ENCODE measurements around the gene CPED1. TPM values are rescaled to one million over a fixed set of nuclear protein-coding genes. Genes with fewer than 3 reads are reported as not detected.
A peak's percentile ranks its signal among the peaks of the same experiment; 100 is the strongest.

Gene CPED1
- 10 to 100 TPM in 2 of 4 donors, 1 to 10 TPM in 2; 7.4 to 19.6 (median 11.4) TPM for total RNA-seq

GRCh38 chr7:120988591-120989256 lies at the start of gene CPED1:
TSS of gene CPED1 (plus strand) at chr7:120988711. CDS start at chr7:120989622, 911 bp downstream.
- Histone ChIP-seq H3K27ac (peak within 1 kb of the TSS; percentile 46 to 87 (median 74)), H3K4me1 (peaks cover 0 to 4% of the 10 kb centered on the region in 2 donors), H3K4me3 (replicated peaks in 1 of 3) (peak within 1 kb of the TSS; percentile 3 to 26 (median 22)), H3K9me3 (no peaks in the 10 kb centered on the region), H3K27me3 (no peaks in the 10 kb centered on the region), H3K36me3 (no peaks in the 10 kb centered on the region)
- WGBS, 2 donors, result 3 to 5% methylated on average over 21 to 27 of the region's 27 CpGs
- TF ChIP-seq CTCF (IDR thresholded peaks at IDR 0.05) (no peak), POLR2A (IDR thresholded peaks at IDR 0.05) (peak in 1 of 2 donors; percentile 37)
- intact Hi-C loops (cut with DNase I), result loop anchor here (5.0 kb wide), 2 partner anchors 94 to 119 kb away; no protein-coding TSS in a partner anchor
- peak; percentile 53 to 60 for DNase-seq

GRCh38 chr7:120939345-120939744 lies 49.2 kb upstream of the CPED1 start:
- WGBS, 2 donors, result 79 to 95% methylated on average over 3 of the region's 3 CpGs
- H3K4me3 ChIP-seq (replicated peaks in 1 of 3), result no peak overlapping the region
- no peak overlapping the region for H3K27ac ChIP-seq
- H3K36me3 ChIP-seq, result no peaks in the 10 kb centered on the region
- no peaks in the 10 kb centered on the region for H3K27me3 ChIP-seq
- no peak for DNase-seq
- intact Hi-C loops (cut with DNase I), result loop anchor here (5.0 kb wide), 1 partner anchor 137 kb away; no protein-coding TSS in a partner anchor
- TF ChIP-seq POLR2A (IDR thresholded peaks at IDR 0.05) (no peak), CTCF (IDR thresholded peaks at IDR 0.05) (no peak)
- no peaks in the 10 kb centered on the region for H3K9me3 ChIP-seq
- peaks cover 0 to 4% of the 10 kb centered on the region in 2 donors for H3K4me1 ChIP-seq

GRCh38 chr7:120941064-120941463 lies 47.4 kb upstream of the CPED1 start:
- TF ChIP-seq CTCF (IDR thresholded peaks at IDR 0.05) (peak in 4 of 6 experiments; percentile 9 to 68 (median 52)), POLR2A (IDR thresholded peaks at IDR 0.05) (no peak)
- Histone ChIP-seq H3K9me3 (no peaks in the 10 kb centered on the region), H3K36me3 (no peaks in the 10 kb centered on the region), H3K27me3 (no peaks in the 10 kb centered on the region), H3K4me1 (peaks cover 0 to 4% of the 10 kb centered on the region in 2 donors), H3K4me3 (replicated peaks in 1 of 3) (no peak overlapping the region), H3K27ac (peak overlapping the region in 1 of 3 donors; percentile 8)
- DNase-seq, result no peak
- WGBS, 2 donors, result 6 to 12% methylated on average over 1 of the region's 1 CpG
- intact Hi-C loops (cut with DNase I), result loop anchor here (10.0 kb wide), 1 partner anchor 86 kb away; the partner anchor contains the start of gene TSPAN12

GRCh38 chr7:120941856-120942255 lies 46.7 kb upstream of the CPED1 start:
- intact Hi-C loops (cut with DNase I), result loop anchor here (10.0 kb wide), 1 partner anchor 87 kb away; the partner anchor contains the start of gene TSPAN12
- DNase-seq, result no peak
- no peaks in the 10 kb centered on the region for H3K36me3 ChIP-seq
- TF ChIP-seq CTCF (IDR thresholded peaks at IDR 0.05) (no peak), POLR2A (IDR thresholded peaks at IDR 0.05) (no peak)
- peaks cover 0 to 4% of the 10 kb centered on the region in 2 donors for H3K4me1 ChIP-seq
- no peak overlapping the region for H3K4me3 ChIP-seq (replicated peaks in 1 of 3)
- H3K27me3 ChIP-seq, result no peaks in the 10 kb centered on the region
- 53 to 67% methylated on average over 3 of the region's 3 CpGs for WGBS, 2 donors
- peak overlapping the region in 1 of 3 donors; percentile 8 for H3K27ac ChIP-seq
- no peaks in the 10 kb centered on the region for H3K9me3 ChIP-seq

- Histone ChIP-seq H3K27me3 (no peaks in the 10 kb centered on the region), H3K27ac (no peak overlapping the region), H3K9me3 (no peaks in the 10 kb centered on the region), H3K36me3 (no peaks in the 10 kb centered on the region), H3K4me3 (replicated peaks in 1 of 3) (no peak overlapping the region), H3K4me1 (peaks cover 0 to 4% of the 10 kb centered on the region in 2 donors)
- 97 to 100% methylated on average over 1 of the region's 1 CpG for WGBS, 2 donors
- TF ChIP-seq POLR2A (IDR thresholded peaks at IDR 0.05) (no peak), CTCF (IDR thresholded peaks at IDR 0.05) (no peak)
- intact Hi-C loops (cut with DNase I), result loop anchor here (10.0 kb wide), 1 partner anchor 88 kb away; the partner anchor contains the start of gene TSPAN12
- DNase-seq, result no peak
Observed at GRCh38 chr7:120942861-120943260, 45.6 kb upstream of the CPED1 start.
